Measurements from ENCODE around the gene BACH2.

The BACH2 gene

DNA sequence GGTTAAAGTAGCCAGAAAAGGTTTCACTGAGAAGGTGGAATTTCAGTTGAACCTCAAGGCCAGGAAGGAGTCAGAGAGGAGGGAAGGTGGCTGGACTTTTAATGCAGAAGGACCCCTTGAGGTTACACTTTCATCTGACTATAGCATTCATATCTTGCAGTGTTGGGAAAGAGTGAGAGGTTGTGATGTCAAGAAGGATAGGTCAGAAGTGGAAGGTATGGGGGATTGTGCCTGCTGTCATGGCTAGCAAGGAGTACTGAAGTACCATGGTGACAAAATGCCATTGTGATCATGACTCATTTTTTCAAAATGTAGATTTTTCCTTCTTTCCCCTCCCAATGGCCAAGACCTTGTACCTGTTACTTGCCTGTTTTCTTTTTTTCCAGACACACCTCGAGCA is 5.2 kb upstream of the BACH2 start:
- H3K9me3 ChIP-seq (ENCODE audit: control insufficient read depth, low read length) = no peaks in the 10 kb centered on the region
- peaks cover 11% of the 10 kb centered on the region for H3K4me1 ChIP-seq (ENCODE audit: control insufficient read depth, insufficient read depth, low read length, poor library complexity, severe bottlenecking)
- H3K27ac ChIP-seq (ENCODE audit: low read depth, low read length, severe bottlenecking) = no peak overlapping the region
- 88% methylated on average over 1 of the region's 1 CpG; no CpG with 5 or more reads in 1 of the 2 experiments for WGBS, 2 experiments (ENCODE audit: insufficient coverage in 2 of 2)
- no peaks in the 10 kb centered on the region for H3K36me3 ChIP-seq (ENCODE audit: control insufficient read depth, insufficient read depth, low read length)
- H3K4me3 ChIP-seq (ENCODE audit: extremely low read depth, insufficient read depth, low read length, poor library complexity, severe bottlenecking) = no peak overlapping the region

- H3K27ac ChIP-seq (ENCODE audit: low read depth, low read length, severe bottlenecking) = no peak overlapping the region
- peaks cover 16% of the 10 kb centered on the region for H3K4me1 ChIP-seq (ENCODE audit: control insufficient read depth, insufficient read depth, low read length, poor library complexity, severe bottlenecking)
- H3K36me3 ChIP-seq (ENCODE audit: control insufficient read depth, insufficient read depth, low read length) = no peaks in the 10 kb centered on the region
- 92% methylated on average over 4 of the region's 7 CpGs; no CpG with 5 or more reads in 1 of the 2 experiments for WGBS, 2 experiments (ENCODE audit: insufficient coverage in 2 of 2)
- H3K9me3 ChIP-seq (ENCODE audit: control insufficient read depth, low read length) = no peaks in the 10 kb centered on the region
- H3K4me3 ChIP-seq (ENCODE audit: extremely low read depth, insufficient read depth, low read length, poor library complexity, severe bottlenecking) = no peak overlapping the region
These were observed 1.9 kb upstream of the BACH2 start for GRCh38 chr6:90298459-90299053.

DNA sequence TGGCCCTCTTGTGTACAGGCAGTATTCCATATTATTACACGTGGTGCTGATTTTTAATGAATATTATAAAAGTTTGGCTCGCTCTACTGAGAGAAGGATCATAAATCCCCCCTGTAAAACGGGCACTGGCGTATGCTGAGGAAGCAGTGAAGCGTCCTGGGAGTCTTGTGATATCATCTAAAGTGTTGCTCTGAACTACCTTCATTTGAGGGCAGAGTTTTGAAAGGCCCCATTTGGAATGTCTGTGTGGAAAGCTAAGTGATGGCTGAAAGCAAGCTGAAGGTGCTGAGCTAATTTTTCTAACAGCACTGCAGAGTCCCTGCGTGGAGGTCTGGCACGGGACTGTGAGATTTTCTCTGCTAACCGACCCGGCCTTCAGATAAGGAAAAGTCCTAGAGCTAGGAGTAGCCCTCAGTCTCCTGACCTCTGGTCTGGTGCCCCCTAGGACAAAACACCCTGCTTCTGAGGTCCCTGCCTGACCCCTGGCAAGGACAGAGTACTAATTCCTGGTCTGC is 1.3 kb upstream of the BACH2 start:
- peak overlapping the region; percentile 37 for H3K27ac ChIP-seq (ENCODE audit: low read depth, low read length, severe bottlenecking)
- no peak overlapping the region for H3K4me3 ChIP-seq (ENCODE audit: extremely low read depth, insufficient read depth, low read length, poor library complexity, severe bottlenecking)
- no peaks in the 10 kb centered on the region for H3K36me3 ChIP-seq (ENCODE audit: control insufficient read depth, insufficient read depth, low read length)
- WGBS, 2 experiments (ENCODE audit: insufficient coverage in 2 of 2) = 75 to 79% methylated on average over 7 to 8 of the region's 9 CpGs
- H3K4me1 ChIP-seq (ENCODE audit: control insufficient read depth, insufficient read depth, low read length, poor library complexity, severe bottlenecking) = peaks cover 11% of the 10 kb centered on the region
- H3K9me3 ChIP-seq (ENCODE audit: control insufficient read depth, low read length) = no peaks in the 10 kb centered on the region

DNA sequence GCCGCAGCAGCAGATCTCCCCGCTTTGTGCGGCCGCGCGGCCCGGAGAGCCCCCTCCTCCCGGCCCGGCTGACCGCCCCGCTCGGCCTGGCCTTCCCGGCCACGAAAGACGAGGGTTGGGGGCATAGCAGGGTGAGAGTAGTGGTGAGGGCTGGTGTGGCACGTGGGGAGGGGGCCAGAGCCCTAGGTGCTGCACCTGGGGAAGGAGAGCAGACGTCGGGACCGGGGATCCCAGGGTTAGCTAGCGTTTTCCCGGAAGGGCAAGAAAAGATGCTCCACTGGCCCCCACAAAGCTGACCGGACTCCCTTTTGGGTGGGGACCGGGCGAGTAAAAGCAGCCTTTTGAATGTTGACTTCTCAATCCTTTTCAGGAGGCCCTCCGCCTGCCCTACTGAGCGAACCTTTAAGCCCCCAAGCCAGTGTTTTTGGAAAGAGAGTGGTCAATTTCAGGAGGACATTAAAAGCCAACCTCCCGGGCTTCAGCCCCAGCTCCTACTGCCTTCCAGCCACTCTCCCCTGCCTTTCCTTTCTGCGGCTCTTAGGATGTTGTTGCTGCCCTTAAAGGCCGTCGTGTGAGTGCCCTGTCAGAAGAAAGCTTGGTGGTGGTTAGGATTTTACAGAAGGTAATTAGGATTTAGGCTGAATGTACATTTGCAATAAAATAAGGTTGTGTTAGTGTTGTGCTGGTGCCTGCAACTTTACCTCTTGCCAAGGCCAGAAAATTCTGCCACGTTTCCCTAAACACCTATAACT is 648 bp upstream of the BACH2 start:
- H3K4me1 ChIP-seq (ENCODE audit: control insufficient read depth, insufficient read depth, low read length, poor library complexity, severe bottlenecking) = peaks cover 11% of the 10 kb centered on the region
- WGBS, 2 experiments (ENCODE audit: insufficient coverage in 2 of 2) = 1 to 3% methylated on average over 6 to 13 of the region's 31 CpGs
- peak overlapping the region; percentile 67 for H3K4me3 ChIP-seq (ENCODE audit: extremely low read depth, insufficient read depth, low read length, poor library complexity, severe bottlenecking)
- H3K27ac ChIP-seq (ENCODE audit: low read depth, low read length, severe bottlenecking) = peak overlapping the region; percentile 64
- no peaks in the 10 kb centered on the region for H3K36me3 ChIP-seq (ENCODE audit: control insufficient read depth, insufficient read depth, low read length)
- no peaks in the 10 kb centered on the region for H3K9me3 ChIP-seq (ENCODE audit: control insufficient read depth, low read length)

- WGBS, 2 experiments (ENCODE audit: insufficient coverage in 2 of 2) = 0 to 1% methylated on average over 34 to 53 of the region's 57 CpGs
- H3K36me3 ChIP-seq (ENCODE audit: control insufficient read depth, insufficient read depth, low read length) = no peaks in the 10 kb centered on the region
- peaks cover 11% of the 10 kb centered on the region for H3K4me1 ChIP-seq (ENCODE audit: control insufficient read depth, insufficient read depth, low read length, poor library complexity, severe bottlenecking)
- peak overlapping the region; percentile 73 for H3K27ac ChIP-seq (ENCODE audit: low read depth, low read length, severe bottlenecking)
- peak overlapping the region; percentile 67 for H3K4me3 ChIP-seq (ENCODE audit: extremely low read depth, insufficient read depth, low read length, poor library complexity, severe bottlenecking)
- no peaks in the 10 kb centered on the region for H3K9me3 ChIP-seq (ENCODE audit: control insufficient read depth, low read length)
These were observed 746 bp downstream of the BACH2 start for GRCh38 chr6:90295854-90296340.

DNA sequence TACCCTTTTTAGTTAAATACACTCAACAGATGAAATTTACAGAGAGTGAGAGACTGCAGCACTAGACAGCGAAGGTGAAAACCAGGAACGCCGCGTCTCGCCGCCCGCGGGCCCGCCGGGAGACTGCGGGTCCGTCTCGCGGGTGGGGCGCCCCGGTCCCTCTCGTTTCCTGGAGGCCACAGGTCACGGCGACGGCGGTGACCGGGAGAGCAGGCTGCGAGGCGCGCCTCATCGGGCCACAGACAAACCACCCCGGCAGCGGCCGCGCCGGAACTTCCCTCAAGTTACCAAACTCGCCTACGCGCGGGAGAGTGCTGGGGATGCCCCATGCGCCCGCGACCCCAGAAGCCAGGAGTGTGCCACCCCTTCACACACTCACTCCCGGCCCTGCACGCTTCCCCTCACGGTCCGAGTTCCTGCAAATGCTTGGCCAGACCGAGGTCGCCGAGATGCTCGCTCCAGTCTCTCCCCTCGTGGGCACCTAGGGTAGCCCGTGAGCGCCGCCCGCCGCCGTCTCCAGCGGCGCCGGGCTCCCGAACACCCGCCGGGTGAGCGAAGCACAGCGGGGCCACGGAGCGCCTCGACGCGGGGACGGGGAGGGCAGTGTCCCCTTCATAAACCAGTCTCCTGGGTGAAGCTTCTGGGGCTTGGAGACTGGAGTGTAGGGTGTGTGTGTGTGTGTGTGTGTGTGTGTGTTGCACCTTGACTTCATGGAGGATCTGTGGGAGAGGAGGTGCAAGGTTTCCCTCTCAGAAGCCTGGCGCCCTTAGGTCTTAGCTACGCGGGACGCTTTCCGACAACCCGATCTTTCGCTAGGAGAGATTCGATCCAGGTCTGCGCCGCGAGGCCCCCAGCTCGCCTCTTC is 1.4 kb downstream of the BACH2 start:
- H3K4me1 ChIP-seq (ENCODE audit: control insufficient read depth, insufficient read depth, low read length, poor library complexity, severe bottlenecking) = peaks cover 11% of the 10 kb centered on the region
- H3K9me3 ChIP-seq (ENCODE audit: control insufficient read depth, low read length) = no peaks in the 10 kb centered on the region
- H3K27ac ChIP-seq (ENCODE audit: low read depth, low read length, severe bottlenecking) = no peak overlapping the region
- peak overlapping the region; percentile 67 for H3K4me3 ChIP-seq (ENCODE audit: extremely low read depth, insufficient read depth, low read length, poor library complexity, severe bottlenecking)
- H3K36me3 ChIP-seq (ENCODE audit: control insufficient read depth, insufficient read depth, low read length) = no peaks in the 10 kb centered on the region
- WGBS, 2 experiments (ENCODE audit: insufficient coverage in 2 of 2) = 0% methylated on average over 67 to 77 of the region's 79 CpGs

GRCh38 chr6:90294614-90294988 is 2.0 kb downstream of the BACH2 start:
- H3K4me3 ChIP-seq (ENCODE audit: extremely low read depth, insufficient read depth, low read length, poor library complexity, severe bottlenecking) = peak overlapping the region; percentile 67
- H3K4me1 ChIP-seq (ENCODE audit: control insufficient read depth, insufficient read depth, low read length, poor library complexity, severe bottlenecking) = peaks cover 11% of the 10 kb centered on the region
- no peak overlapping the region for H3K27ac ChIP-seq (ENCODE audit: low read depth, low read length, severe bottlenecking)
- no peaks in the 10 kb centered on the region for H3K9me3 ChIP-seq (ENCODE audit: control insufficient read depth, low read length)
- WGBS, 2 experiments (ENCODE audit: insufficient coverage in 2 of 2) = 3% methylated on average over 14 of the region's 15 CpGs
- H3K36me3 ChIP-seq (ENCODE audit: control insufficient read depth, insufficient read depth, low read length) = no peaks in the 10 kb centered on the region

DNA sequence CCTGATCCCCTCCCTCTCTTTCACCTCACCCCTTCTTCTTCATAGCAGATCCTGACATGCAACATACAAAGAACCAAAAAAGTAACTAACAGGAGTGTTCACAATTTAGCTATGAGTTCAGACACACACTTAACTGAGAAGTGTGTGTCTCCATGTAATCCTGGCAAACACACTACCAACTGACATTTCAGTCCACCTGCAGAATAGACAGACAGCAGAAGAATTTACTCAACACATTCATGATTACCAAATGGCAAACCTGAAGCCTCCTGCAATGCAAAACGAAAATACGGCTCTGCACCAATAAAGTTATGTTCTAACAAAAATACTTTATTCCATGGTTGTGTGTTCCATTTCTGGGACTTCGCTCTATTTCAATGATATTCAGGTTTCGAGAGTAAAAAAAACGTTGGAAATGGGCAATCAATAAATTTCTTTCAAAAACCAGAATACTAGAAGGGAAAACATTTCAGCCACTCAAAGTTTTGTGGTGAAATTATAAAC is 2.6 kb downstream of the BACH2 start:
- no peaks in the 10 kb centered on the region for H3K9me3 ChIP-seq (ENCODE audit: control insufficient read depth, low read length)
- H3K36me3 ChIP-seq (ENCODE audit: control insufficient read depth, insufficient read depth, low read length) = no peaks in the 10 kb centered on the region
- no peak overlapping the region for H3K4me3 ChIP-seq (ENCODE audit: extremely low read depth, insufficient read depth, low read length, poor library complexity, severe bottlenecking)
- WGBS, 2 experiments (ENCODE audit: insufficient coverage in 2 of 2) = 86% methylated on average over 2 of the region's 5 CpGs; no CpG with 5 or more reads in 1 of the 2 experiments
- H3K27ac ChIP-seq (ENCODE audit: low read depth, low read length, severe bottlenecking) = no peak overlapping the region
- H3K4me1 ChIP-seq (ENCODE audit: control insufficient read depth, insufficient read depth, low read length, poor library complexity, severe bottlenecking) = peaks cover 11% of the 10 kb centered on the region

DNA sequence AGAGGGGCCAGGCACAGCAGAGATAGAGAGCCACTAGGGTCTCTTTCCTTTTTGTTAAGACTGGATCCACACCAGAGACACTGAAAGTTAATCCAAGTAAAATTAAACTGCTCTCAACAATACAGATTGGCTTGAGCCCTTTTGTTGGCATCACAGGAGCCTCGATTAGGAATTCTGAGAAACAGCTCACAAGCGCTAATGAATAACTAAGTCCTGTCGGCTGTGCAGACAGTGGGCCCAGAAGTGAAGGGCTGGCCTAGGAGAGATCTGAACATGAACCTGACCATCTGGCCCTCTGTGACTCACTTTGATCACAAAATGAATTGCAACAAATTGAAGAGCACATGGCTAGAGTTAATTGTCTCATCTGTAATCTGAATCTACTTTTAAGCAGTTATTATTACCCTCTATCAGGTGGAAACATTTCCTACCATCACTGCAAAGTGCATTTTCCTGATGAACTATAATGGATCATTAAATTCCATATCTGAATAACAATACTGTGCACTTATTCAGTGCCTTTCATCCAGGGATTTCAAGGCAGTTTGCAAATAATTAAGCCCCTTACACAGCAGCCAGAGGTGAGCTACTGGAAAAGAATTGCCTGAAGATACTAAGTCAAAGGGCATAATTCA is 3.2 kb downstream of the BACH2 start:
- Histone ChIP-seq H3K27ac (ENCODE audit: low read depth, low read length, severe bottlenecking) (no peak overlapping the region), H3K4me1 (ENCODE audit: control insufficient read depth, insufficient read depth, low read length, poor library complexity, severe bottlenecking) (peaks cover 11% of the 10 kb centered on the region), H3K9me3 (ENCODE audit: control insufficient read depth, low read length) (no peaks in the 10 kb centered on the region), H3K4me3 (ENCODE audit: extremely low read depth, insufficient read depth, low read length, poor library complexity, severe bottlenecking) (no peak overlapping the region), H3K36me3 (ENCODE audit: control insufficient read depth, insufficient read depth, low read length) (no peaks in the 10 kb centered on the region)
- WGBS, 2 experiments (ENCODE audit: insufficient coverage in 2 of 2) = 91% methylated on average over 3 of the region's 3 CpGs

DNA sequence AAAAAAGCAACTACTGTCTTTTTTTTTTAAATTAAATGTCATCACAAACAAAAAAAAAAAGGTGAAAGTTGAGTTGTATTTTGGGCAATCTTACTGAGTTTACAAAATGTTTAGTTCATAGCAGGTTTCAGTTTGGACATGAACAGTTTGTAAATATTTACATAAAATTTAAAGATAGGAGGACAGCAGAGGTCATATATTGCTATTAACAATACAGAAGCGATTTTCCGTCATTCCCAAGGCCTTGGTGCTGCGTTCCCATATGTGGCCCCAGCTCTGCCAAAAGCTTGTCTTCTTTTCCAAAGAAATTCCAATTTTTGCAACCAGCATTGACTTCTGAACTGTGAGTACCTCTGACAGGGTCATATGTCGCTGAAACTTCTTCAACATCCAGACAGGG is 5.1 kb downstream of the BACH2 start:
- H3K4me1 ChIP-seq (ENCODE audit: control insufficient read depth, insufficient read depth, low read length, poor library complexity, severe bottlenecking) = peaks cover 7% of the 10 kb centered on the region
- 94 to 95% methylated on average over 4 of the region's 4 CpGs for WGBS, 2 experiments (ENCODE audit: insufficient coverage in 2 of 2)
- no peak overlapping the region for H3K27ac ChIP-seq (ENCODE audit: low read depth, low read length, severe bottlenecking)

More for the DNA sequence above, 5.1 kb downstream of the BACH2 start:
- no peaks in the 10 kb centered on the region for H3K36me3 ChIP-seq (ENCODE audit: control insufficient read depth, insufficient read depth, low read length)
- H3K4me3 ChIP-seq (ENCODE audit: extremely low read depth, insufficient read depth, low read length, poor library complexity, severe bottlenecking) = no peak overlapping the region
- H3K9me3 ChIP-seq (ENCODE audit: control insufficient read depth, low read length) = no peaks in the 10 kb centered on the region

All from mesodermal cell (in vitro differentiated cells).